GM18499 (cell line): ENCODE results near the gene MTCL1.

Experiments
- ATAC-seq: cut with Tn5 transposase; IDR thresholded peaks from one replicate; pipeline ENCODE4 v1.9.1; 2021; ENCODE audit warnings: moderate number of reproducible peaks; ENCODE audit not compliant: insufficient read depth, unreplicated experiment

Gene MTCL1

GRCh38 chr18:8765783-8766463 lies 60.6 kb downstream of the MTCL1 start:
- ATAC-seq: no peak

- no peak for ATAC-seq
Measured at GRCh38 chr18:8766559-8767293, 61.4 kb downstream of the MTCL1 start.

- no peak for ATAC-seq
Measured at GRCh38 chr18:8767340-8767739, 62.0 kb downstream of the MTCL1 start.

GRCh38 chr18:8769509-8770095 lies 64.2 kb downstream of the MTCL1 start:
- no peak for ATAC-seq

- no peak for ATAC-seq
Measured at GRCh38 chr18:8770657-8771056, 65.3 kb downstream of the MTCL1 start.

GRCh38 chr18:8771930-8772329 lies 66.6 kb downstream of the MTCL1 start:
- ATAC-seq: no peak

- ATAC-seq: no peak
Measured at GRCh38 chr18:8773980-8774379, 68.6 kb downstream of the MTCL1 start.

GRCh38 chr18:8776013-8776943 lies 70.9 kb downstream of the MTCL1 start:
- no peak for ATAC-seq

- ATAC-seq: no peak
Measured at GRCh38 chr18:8777846-8778245, 72.5 kb downstream of the MTCL1 start.

- ATAC-seq: no peak
Measured at GRCh38 chr18:8778386-8778785, 73.0 kb downstream of the MTCL1 start.

- ATAC-seq: no peak
Measured at GRCh38 chr18:8778824-8779223, 73.5 kb downstream of the MTCL1 start.

GRCh38 chr18:8779251-8779650 lies 73.9 kb downstream of the MTCL1 start:
- no peak for ATAC-seq

GRCh38 chr18:8780227-8780626 lies 74.9 kb downstream of the MTCL1 start:
- ATAC-seq: no peak

GRCh38 chr18:8781671-8782070 lies 76.3 kb downstream of the MTCL1 start:
- ATAC-seq: no peak

GRCh38 chr18:8783335-8783993 lies 78.1 kb downstream of the MTCL1 start:
- ATAC-seq: no peak

GRCh38 chr18:8783994-8784530 lies 78.7 kb downstream of the MTCL1 start:
- no peak for ATAC-seq

- no peak for ATAC-seq
Measured at GRCh38 chr18:8785261-8785660, 79.9 kb downstream of the MTCL1 start.

- ATAC-seq: no peak
Measured at GRCh38 chr18:8785855-8786482, 80.6 kb downstream of the MTCL1 start.
